GM12892 (cell line): ENCODE data around the gene EPN2.

ENCODE experiments used
- POLR2AphosphoS5 ChIP-seq: IDR thresholded peaks from 2 replicates; pipeline ENCODE4 v1.6.1; 2011; ENCODE audit warnings: low read depth, low read length, control low read depth
- TAF1 ChIP-seq: IDR thresholded peaks from 2 replicates; pipeline ENCODE4 v1.6.1; 2011; ENCODE audit warnings: low read depth, mild to moderate bottlenecking, control low read depth, low read length, borderline replicate concordance

DNA sequence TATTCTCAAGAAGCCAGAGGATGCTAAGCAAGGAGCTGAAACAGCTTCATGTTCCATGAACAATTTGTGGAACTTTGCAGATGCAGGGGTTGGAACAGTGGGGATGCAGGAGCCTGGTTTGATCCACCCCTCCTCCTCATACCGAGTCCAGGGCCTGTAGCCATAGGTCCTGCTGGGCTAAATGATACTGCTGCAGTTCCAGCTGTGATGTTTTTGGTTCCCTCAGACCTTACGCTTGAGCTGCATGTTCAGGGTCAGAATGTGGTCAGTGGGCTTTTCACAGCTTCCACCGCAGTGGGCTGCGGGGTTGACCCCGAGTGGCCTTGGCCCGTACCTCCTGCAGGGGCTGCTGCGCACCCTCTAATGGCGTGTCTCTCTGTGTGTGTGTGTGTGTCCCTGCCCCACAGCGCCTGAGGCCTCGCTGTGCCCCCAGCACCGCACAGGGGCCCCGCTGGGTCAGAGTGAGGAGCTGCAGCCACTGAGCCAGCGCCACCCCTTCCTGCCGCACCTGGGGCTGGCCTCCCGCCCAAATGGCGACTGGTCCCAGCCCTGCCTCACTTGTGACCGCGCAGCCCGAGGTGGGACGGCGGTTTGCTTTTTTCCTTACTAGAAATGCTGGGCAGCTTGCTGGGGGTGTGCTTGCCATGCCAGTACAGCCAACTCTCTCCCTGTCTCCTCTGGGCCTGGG is 48.2 kb downstream of the EPN2 start:
- no peak for TF ChIP-seq TAF1
- TF ChIP-seq POLR2AphosphoS5: no peak
